Neural crest cell (in vitro differentiated cells): ENCODE data around the gene TNNC2. TPM values are rescaled to one million over a fixed set of nuclear protein-coding genes. Genes with fewer than 3 reads are reported as not detected.
A peak's percentile ranks its signal among the peaks of the same experiment; 100 is the strongest.

ENCODE experiments used
- DNase-seq: peaks from one replicate; pipeline ENCODE4 v3.0.0; 2021; ENCODE audit warnings: low read depth, mixed read lengths, low spot score
- H3K27ac Mint-ChIP-seq: one replicate; pipeline ENCODE4 v1.8.0; 2021; ENCODE audit warnings: mild to moderate bottlenecking, mixed read lengths; ENCODE audit not compliant: unreplicated experiment
- H3K27me3 Mint-ChIP-seq: 2 replicates; pipeline ENCODE4 v1.8.0; 2021; ENCODE audit warnings: low read depth, mild to moderate bottlenecking, mixed read lengths
- H3K36me3 Mint-ChIP-seq: 2 replicates; pipeline ENCODE4 v1.8.0; 2021; ENCODE audit warnings: low read depth, mild to moderate bottlenecking, mixed read lengths
- H3K4me1 Mint-ChIP-seq: 2 replicates; pipeline ENCODE4 v1.8.0; 2021; ENCODE audit warnings: mixed read lengths
- H3K4me3 Mint-ChIP-seq: one replicate; pipeline ENCODE4 v1.8.0; 2021; ENCODE audit warnings: mild to moderate bottlenecking, mixed read lengths
- H3K9me3 Mint-ChIP-seq: 2 replicates; pipeline ENCODE4 v1.8.0; 2021; ENCODE audit warnings: mixed read lengths
- CTCF ChIP-seq: fragments of 200-600 bp; sonication (generic); conservative IDR thresholded peaks from 2 replicates; pipeline ENCODE4 v1.5.0; 2021; ENCODE audit warnings: antibody characterized with exemption, mild to moderate bottlenecking
- total RNA-seq: library from RNA; stranded (reverse); gene quantifications from 2 replicates; pipeline ENCODE4 v1.2.1, GENCODE V29; 2021

TNNC2 gene
- total RNA-seq, 1 donor from 2014 or later: not detected

GRCh38 chr20:45822857-45823256 lies 4.3 kb downstream of the TNNC2 start:
- H3K4me1 Mint-ChIP-seq: peaks cover 7% of the 10 kb centered on the region
- DNase-seq: no peak
- H3K4me3 Mint-ChIP-seq: no peak overlapping the region
- no peaks in the 10 kb centered on the region for H3K36me3 Mint-ChIP-seq
- no peak for TF ChIP-seq CTCF
- H3K27ac Mint-ChIP-seq: no peak overlapping the region
- H3K9me3 Mint-ChIP-seq: no peaks in the 10 kb centered on the region
- peaks cover 24% of the 10 kb centered on the region for H3K27me3 Mint-ChIP-seq

- Mint-ChIP-seq H3K36me3 (peaks cover 2% of the 10 kb centered on the region), H3K27me3 (peaks cover 24% of the 10 kb centered on the region), H3K4me1 (peaks cover 7% of the 10 kb centered on the region), H3K4me3 (no peak overlapping the region), H3K9me3 (no peaks in the 10 kb centered on the region), H3K27ac (no peak overlapping the region)
- no peak for TF ChIP-seq CTCF
- DNase-seq: no peak
Observed at GRCh38 chr20:45821947-45822346, 5.2 kb downstream of the TNNC2 start.

GRCh38 chr20:45819466-45819865 lies 7.6 kb downstream of the TNNC2 start:
- DNase-seq: no peak
- Mint-ChIP-seq H3K27me3 (peaks cover 19% of the 10 kb centered on the region), H3K9me3 (no peaks in the 10 kb centered on the region), H3K36me3 (peaks cover 6% of the 10 kb centered on the region), H3K4me3 (no peak overlapping the region), H3K4me1 (peaks cover 18% of the 10 kb centered on the region), H3K27ac (no peak overlapping the region)
- TF ChIP-seq CTCF: no peak

GRCh38 chr20:45818239-45818638 lies 8.9 kb downstream of the TNNC2 start:
- Mint-ChIP-seq H3K4me1 (peaks cover 20% of the 10 kb centered on the region), H3K36me3 (peaks cover 6% of the 10 kb centered on the region), H3K4me3 (no peak overlapping the region), H3K27me3 (peaks cover 8% of the 10 kb centered on the region), H3K9me3 (no peaks in the 10 kb centered on the region), H3K27ac (no peak overlapping the region)
- no peak for DNase-seq
- no peak for TF ChIP-seq CTCF

GRCh38 chr20:45817376-45818194 lies 9.5 kb downstream of the TNNC2 start:
- peaks cover 6% of the 10 kb centered on the region for H3K27me3 Mint-ChIP-seq
- no peak overlapping the region for H3K27ac Mint-ChIP-seq
- peaks cover 26% of the 10 kb centered on the region for H3K4me1 Mint-ChIP-seq
- no peak for TF ChIP-seq CTCF
- no peak for DNase-seq
- H3K36me3 Mint-ChIP-seq: peaks cover 11% of the 10 kb centered on the region
- no peaks in the 10 kb centered on the region for H3K9me3 Mint-ChIP-seq
- peak overlapping the region; percentile 63 for H3K4me3 Mint-ChIP-seq
